Adrenal gland (tissue), 12 donors: ENCODE measurements around the gene TESK1. TPM values are rescaled to one million over a fixed set of nuclear protein-coding genes. Genes with fewer than 3 reads are reported as not detected.
"Not testable (repeated sequence)": the region's sequence is repeated elsewhere in the genome, so short reads cannot be mapped to it uniquely, and the experiment has no call there.

Experiments
- DNase-seq, 7 donors: peaks; one replicate each; pipeline ENCODE4 v3.0.0-alpha.2; 2019 to 2020
- H3K27ac ChIP-seq, 5 donors: fragments of 200-600 bp; sonication (generic) in 4 of 5; 1 replicate in 3 of 5; 2 replicates in 2 of 5; pipeline versions ENCODE4 v1.5.1 to v1.8.0; 2016 to 2020; ENCODE audit warnings: mild to moderate bottlenecking in 1 of 5
- H3K27me3 ChIP-seq: fragments of 200-600 bp; 2 replicates; pipeline ENCODE4 v1.8.0; 2021
- H3K36me3 ChIP-seq, 2 donors: fragments of 200-600 bp; replicated peaks in 1 of 2; 1 replicate in 1 of 2; 2 replicates in 1 of 2; pipeline versions ENCODE4 v1.5.1 to v1.8.0; 2018 to 2022
- H3K4me1 ChIP-seq, 2 donors: fragments of 200-600 bp; replicated peaks in 1 of 2; 1 replicate in 1 of 2; 2 replicates in 1 of 2; pipeline versions ENCODE4 v1.5.1 to v1.8.0; 2018 to 2021
- H3K4me3 ChIP-seq, 4 donors: fragments of 200-600 bp; sonication (generic) in 3 of 4; one replicate each; pipeline ENCODE4 v1.5.1; 2016 to 2018
- H3K9me3 ChIP-seq, 3 donors: fragments of 200-600 bp; sonication (generic) in 1 of 3; replicated peaks in 1 of 3; 1 replicate in 2 of 3; 2 replicates in 1 of 3; pipeline versions ENCODE4 v1.5.1 to v1.8.0; 2016 to 2021
- CTCF ChIP-seq, 6 experiments: fragments of 450-650 bp in 4 of 6; fragments of 200-600 bp in 2 of 6; sonication (generic) in 1 of 6; IDR thresholded peaks; 1 replicate in 5 of 6; 2 replicates in 1 of 6; pipeline versions ENCODE4 v1.5.1 to v1.8.0; 2016 to 2021; ENCODE audit warnings: antibody characterized with exemption in 6 of 6, mild to moderate bottlenecking in 2 of 6, moderate library complexity in 1 of 6
- POLR2A ChIP-seq, 2 donors: fragments of 450-650 bp; IDR thresholded peaks; one replicate each; pipeline ENCODE4 v1.6.1; 2017; ENCODE audit warnings: antibody characterized with exemption in 2 of 2, mild to moderate bottlenecking in 2 of 2, moderate library complexity in 1 of 2
- WGBS, 4 donors: extraction: QIAGEN DNeasy Blood & Tissue Kit in 2 of 4; methylation state at CpG; one replicate each; pipeline versions ENCODE4 v1.1.5 to v1.1.7; 2013 to 2017; 5-methylcytosine and 5-hydroxymethylcytosine counted together
- intact Hi-C, 2 donors: fragments of 100-400 bp; cut with DNase I; formaldehyde crosslinking; loops; one replicate each; pipeline versions ENCODE4 v1.14.1 to v1.15.0; 2022 to 2023
- polyA plus RNA-seq, 3 donors: library from polyadenylated mRNA; stranded (reverse); fragments of 200-250 nt in 2 of 3; fragments of 350-450 nt in 1 of 3; fragmentation: Illumina TruSeq in 1 of 3; extraction: RNeasy Lipid Tissue Mini Kit (QIAGEN cat#74804) in 1 of 3; gene quantifications; one replicate each; pipeline ENCODE4 v1.2.3, GENCODE V29; 2013 to 2014
- total RNA-seq, 9 donors: library from RNA; depleted of rRNA in 4 of 9; stranded (reverse); fragments of >200 nt in 4 of 9; fragments of 120-200 nt in 1 of 9; fragmentation: NEBNext Ultra II Directional in 1 of 9; extraction: Animal tissue kit (Norgen Biotek cat#: 25700) in 1 of 9; gene quantifications; one replicate each; pipeline versions ENCODE4 v1.1.0 to v1.2.4, GENCODE V29; 2013 to 2023
- donor health status: healthy with polysubstance abuse.
- donor health status: Bipolar disorder and iron deficiency.
- donor health status: DM: yes; HTN: yes; CAD: no.
- donor health status: DM: no; HTN: no; CAD: no.
- donor health status: DM: no; HTN: no; CAD: no.
- donor health status: DM: yes; HTN: yes; CAD: no.

The TESK1 gene
- total and polyA plus RNA-seq, 12 donors: 25.9 to 189 (median 65.5) TPM

DNA sequence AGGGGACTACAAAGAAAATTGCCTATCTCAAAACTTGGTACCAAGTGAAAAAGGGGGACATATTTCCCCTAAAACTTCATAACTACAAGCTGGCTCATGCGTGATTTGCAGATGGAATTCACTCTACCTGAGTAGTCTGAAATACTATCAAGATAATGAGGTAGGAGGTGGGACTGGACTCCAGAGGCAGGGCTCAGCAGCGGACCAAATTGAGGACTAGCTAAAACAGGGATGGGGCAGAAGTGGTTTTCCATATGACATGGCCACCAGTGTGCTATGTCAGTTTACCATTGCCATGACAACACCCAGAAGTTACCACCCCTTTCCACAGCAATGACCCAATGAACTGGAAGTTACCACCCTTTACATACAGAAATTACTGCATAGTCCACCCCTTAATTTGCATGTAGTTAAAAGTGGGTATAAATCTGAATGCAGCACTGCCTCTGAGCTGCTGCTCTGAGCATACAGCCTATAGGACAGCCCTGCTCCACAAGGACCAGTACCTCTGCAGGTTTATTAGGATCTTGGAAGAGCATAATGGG is 30.4 kb upstream of the TESK1 start:
- intact Hi-C loops: no loop called here
- H3K27me3 ChIP-seq: no peaks in the 10 kb centered on the region
- H3K36me3 ChIP-seq: no peaks in the 10 kb centered on the region
- 96 to 98% (median 97%) methylated on average over 2 of the region's 2 CpGs for WGBS, 4 donors
- peaks cover 8 to 19% of the 10 kb centered on the region in 2 donors for H3K4me1 ChIP-seq
- no peak for DNase-seq
- no peak overlapping the region for H3K4me3 ChIP-seq
- TF ChIP-seq CTCF (IDR thresholded peaks at IDR 0.05) (no peak), POLR2A (IDR thresholded peaks at IDR 0.05) (no peak)
- H3K27ac ChIP-seq: no peak overlapping the region
- peaks cover 0 to 5% (median 0%) of the 10 kb centered on the region in 3 donors for H3K9me3 ChIP-seq

DNA sequence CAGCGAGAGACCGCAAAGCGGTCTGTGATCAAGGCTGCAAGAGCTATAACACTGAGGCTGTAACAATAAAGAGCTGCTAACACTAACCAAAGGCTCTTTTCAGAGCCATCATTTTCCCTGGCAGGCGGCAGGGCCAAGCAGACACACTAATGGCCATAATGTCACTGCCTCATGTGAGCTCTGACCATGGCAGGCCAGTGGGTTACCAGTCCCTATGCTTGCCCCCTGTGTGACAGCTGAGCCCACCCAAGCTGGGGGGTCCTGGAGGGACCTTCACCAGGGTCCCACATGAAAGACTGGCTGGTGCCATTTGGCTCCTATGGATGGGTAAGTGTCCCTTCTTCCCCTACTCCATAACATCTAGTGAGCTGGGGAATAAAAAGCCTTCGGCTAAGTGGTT is 29.6 kb upstream of the TESK1 start:
- intact Hi-C loops: no loop called here
- Histone ChIP-seq H3K36me3 (no peaks in the 10 kb centered on the region), H3K4me1 (peaks cover 8 to 19% of the 10 kb centered on the region in 2 donors), H3K27me3 (no peaks in the 10 kb centered on the region), H3K27ac (no peak overlapping the region), H3K4me3 (no peak overlapping the region), H3K9me3 (peaks cover 0 to 13% (median 0%) of the 10 kb centered on the region in 3 donors)
- no peak for TF ChIP-seq POLR2A (IDR thresholded peaks at IDR 0.05)
- TF ChIP-seq CTCF (IDR thresholded peaks at IDR 0.05): no peak
- no peak for DNase-seq
- 94 to 96% (median 95%) methylated on average over 5 of the region's 5 CpGs for WGBS, 4 donors

GRCh38 chr9:35577486-35577885 is 27.6 kb upstream of the TESK1 start:
- Histone ChIP-seq H3K36me3 (no peaks in the 10 kb centered on the region), H3K4me3 (no peak overlapping the region), H3K27me3 (no peaks in the 10 kb centered on the region), H3K4me1 (peaks cover 8 to 19% of the 10 kb centered on the region in 2 donors), H3K9me3 (peaks cover 0 to 13% (median 0%) of the 10 kb centered on the region in 3 donors), H3K27ac (peak overlapping the region; percentile 78 to 97 (median 86))
- 40 to 50% (median 41%) methylated on average over 5 of the region's 5 CpGs for WGBS, 4 donors
- TF ChIP-seq CTCF (IDR thresholded peaks at IDR 0.05): no peak
- peak in 1 of 2 donors; percentile 55 for TF ChIP-seq POLR2A (IDR thresholded peaks at IDR 0.05)
- DNase-seq: peak in 3 of 7 donors; percentile 39 to 57 (median 57)
- intact Hi-C loops: no loop called here

DNA sequence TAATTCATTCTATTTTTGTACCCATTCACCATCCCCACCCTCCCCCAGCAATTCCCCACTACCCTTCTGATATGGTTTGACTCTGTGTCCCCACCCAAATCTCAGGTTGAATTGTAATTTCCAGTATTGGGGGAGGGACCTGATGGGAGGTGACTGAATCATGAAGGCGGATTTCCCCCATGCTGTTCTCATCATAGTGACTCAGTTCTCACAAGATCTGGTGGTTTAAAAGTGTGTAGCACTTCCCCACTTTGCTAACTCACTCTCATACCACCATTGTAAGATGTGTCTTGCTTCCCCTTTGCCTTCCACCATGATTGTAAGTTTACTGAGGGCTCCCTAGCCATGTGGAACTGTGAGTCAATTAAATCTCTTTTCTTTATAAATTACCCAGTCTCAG is 25.9 kb upstream of the TESK1 start:
- Histone ChIP-seq H3K9me3 (peaks cover 0 to 13% (median 0%) of the 10 kb centered on the region in 3 donors), H3K27ac (peak overlapping the region in 1 of 5 donors; percentile 86), H3K4me3 (no peak overlapping the region), H3K36me3 (no peaks in the 10 kb centered on the region), H3K4me1 (peaks cover 8 to 19% of the 10 kb centered on the region in 2 donors), H3K27me3 (no peaks in the 10 kb centered on the region)
- intact Hi-C loops: no loop called here
- no peak for DNase-seq
- TF ChIP-seq POLR2A (IDR thresholded peaks at IDR 0.05) (no peak), CTCF (IDR thresholded peaks at IDR 0.05) (no peak)
- WGBS, 4 donors: 93 to 100% (median 98%) methylated on average over 1 of the region's 1 CpG

GRCh38 chr9:35579659-35580227 is 25.3 kb upstream of the TESK1 start:
- intact Hi-C loops, H3K27me3 ChIP-seq, DNase-seq, H3K4me3 ChIP-seq, H3K36me3 ChIP-seq, H3K27ac ChIP-seq: not testable (repeated sequence)
- 68 to 92% (median 89%) methylated on average over 1 of the region's 1 CpG for WGBS, 4 donors
- Histone ChIP-seq H3K4me1 (peaks cover 8 to 19% of the 10 kb centered on the region in 2 donors), H3K9me3 (peaks cover 0 to 13% (median 0%) of the 10 kb centered on the region in 3 donors)

DNA sequence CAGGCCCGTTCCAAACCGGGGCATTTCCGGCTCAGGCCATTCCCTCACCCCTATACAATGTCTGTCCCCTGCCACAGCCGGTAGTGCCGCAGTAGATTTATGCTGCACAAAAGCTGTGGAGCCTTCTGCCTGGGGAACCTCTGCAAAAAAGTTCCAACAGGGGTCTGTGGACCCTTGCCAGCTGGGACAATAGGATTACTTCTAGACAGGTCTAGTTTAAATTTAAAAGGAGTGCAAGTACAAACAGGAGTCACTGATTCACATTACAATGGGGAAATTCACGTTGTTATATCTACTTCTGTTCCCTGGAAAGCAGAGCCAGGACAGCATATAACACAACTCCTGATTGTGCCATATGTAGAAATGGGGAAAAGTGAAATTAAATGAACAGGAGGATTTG is 21.5 kb upstream of the TESK1 start:
- H3K36me3 ChIP-seq, H3K27me3 ChIP-seq, intact Hi-C loops, DNase-seq, H3K4me1 ChIP-seq, H3K4me3 ChIP-seq, H3K27ac ChIP-seq: not testable (repeated sequence)
- 72 to 86% (median 79%) methylated on average over 3 to 6 of the region's 6 CpGs for WGBS, 4 donors
- H3K9me3 ChIP-seq: peaks cover 0 to 13% (median 0%) of the 10 kb centered on the region in 3 donors

DNA sequence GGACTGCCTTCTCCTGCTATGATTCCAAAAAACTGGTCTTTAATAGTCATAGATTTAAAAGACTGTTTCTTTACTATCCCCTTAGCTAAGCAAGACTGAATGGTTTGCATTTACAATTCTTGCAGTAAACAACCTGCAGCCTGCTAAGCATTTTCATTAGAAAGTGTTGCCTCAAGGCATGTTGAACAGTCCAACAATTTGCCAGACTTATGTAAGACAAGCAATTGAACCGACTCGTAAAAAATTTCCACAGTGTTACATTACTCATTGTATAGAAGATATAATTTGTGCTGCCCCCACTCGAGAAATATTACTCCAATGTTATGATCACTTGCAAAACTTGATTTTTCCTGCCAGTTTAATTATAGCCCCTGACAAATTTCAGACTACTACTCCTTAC is 20.4 kb upstream of the TESK1 start:
- H3K27ac ChIP-seq, DNase-seq, H3K27me3 ChIP-seq, intact Hi-C loops, H3K4me1 ChIP-seq, H3K9me3 ChIP-seq, H3K36me3 ChIP-seq, H3K4me3 ChIP-seq: not testable (repeated sequence)
- 86 to 93% (median 88%) methylated on average over 3 of the region's 3 CpGs for WGBS, 4 donors
